ENCODE data around the gene RNF115.

The RNF115 gene

GRCh38 chr1:145692785-145693443 lies 131.0 kb downstream of the RNF115 start:
- no peak for DNase-seq

DNA sequence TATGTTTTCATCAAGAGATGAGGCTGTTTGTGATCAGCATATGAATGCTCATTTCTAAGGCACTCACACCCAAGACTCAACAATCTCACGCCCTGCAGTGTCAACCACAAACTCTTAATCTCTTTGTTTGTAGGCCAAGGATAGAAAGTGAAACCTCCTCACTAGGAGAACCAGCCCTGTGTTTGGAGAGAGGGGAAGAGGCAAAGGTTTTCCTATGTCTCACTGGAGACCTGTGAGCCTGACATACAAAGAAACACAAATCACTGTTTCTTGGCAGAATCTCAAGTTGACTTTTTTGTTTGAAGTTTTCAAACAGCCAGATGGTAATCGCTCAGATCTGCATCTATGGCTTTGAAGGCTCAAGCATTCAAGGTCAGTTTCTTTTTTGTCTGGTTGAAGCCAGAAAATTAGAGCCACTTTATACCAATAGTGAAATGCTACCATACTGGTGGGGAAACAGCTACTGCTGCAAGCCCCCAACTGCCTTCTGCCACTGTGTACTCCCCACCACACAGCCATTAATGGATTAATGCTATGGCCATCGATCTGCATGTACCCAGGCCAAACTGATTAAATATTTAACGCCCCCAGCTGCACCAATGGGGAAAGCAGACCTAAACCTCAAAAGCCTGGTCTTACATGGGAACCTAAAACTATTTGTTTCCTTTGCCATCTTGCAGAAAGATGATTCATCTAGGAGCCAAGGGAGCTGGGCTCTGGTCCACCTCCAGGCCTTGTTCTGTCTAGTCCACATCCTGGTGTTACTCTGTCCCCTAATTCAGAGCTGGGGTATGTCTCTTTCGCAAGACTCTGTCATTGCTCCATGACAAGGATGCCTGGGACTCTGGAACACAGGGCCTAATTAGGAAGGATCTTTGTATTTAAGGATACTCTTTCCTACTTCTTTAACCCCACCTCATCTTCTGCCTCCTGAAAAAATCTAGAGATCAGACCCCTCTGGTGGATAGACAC lies 133.0 kb downstream of the RNF115 start:
- DNase-seq, result peak; percentile 32

DNA sequence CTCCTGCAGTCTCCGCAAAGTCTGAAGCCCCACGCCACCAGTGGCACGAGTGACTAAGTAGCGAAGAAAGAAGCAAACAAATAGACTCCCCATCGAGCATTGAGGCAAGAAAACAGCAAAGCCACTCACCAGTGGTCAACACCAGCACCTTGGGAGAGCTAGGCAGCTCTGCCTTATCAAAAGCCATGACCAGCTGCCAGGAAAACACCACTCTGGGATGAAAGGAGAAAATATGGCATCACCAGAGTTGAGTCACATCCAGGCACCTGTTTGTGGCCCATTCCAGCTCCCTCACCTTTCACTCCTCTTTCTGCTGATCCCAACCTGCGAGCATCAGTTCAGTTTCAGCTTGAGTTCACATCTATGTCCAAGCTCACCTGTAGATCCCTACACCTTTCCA lies 134.0 kb downstream of the RNF115 start:
- no peak for DNase-seq

- DNase-seq, result no peak
Observed at GRCh38 chr1:145688924-145689323, 135.0 kb downstream of the RNF115 start.

All from stimulated activated CD4-positive, alpha-beta T cell treated with anti-CD3 and anti-CD28 coated beads, Interleukin-15, amount 100 ng/mL, for 24 hours (primary cell).